GM12891 (cell line): Measurements from ENCODE around the gene GCA.

Experiments used
- DNase-seq: peaks from one replicate; pipeline ENCODE4 v3.0.0; 2011; ENCODE audit warnings: low spot score; ENCODE audit not compliant: insufficient read length
- FAIRE-seq: peaks from 2 replicates; lab custom pipeline; 2011; peaks lifted over from hg19 to GRCh38; lab: Jason Lieb, UNC
- PAX5 ChIP-seq: IDR thresholded peaks from 2 replicates; pipeline ENCODE4 v1.6.1; 2011; ENCODE audit warnings: low read length, moderate library complexity, mild to moderate bottlenecking; ENCODE audit not compliant: insufficient read depth, severe bottlenecking
- POLR2A ChIP-seq: IDR thresholded peaks from 2 replicates; pipeline ENCODE4 v1.6.1; 2011; ENCODE audit warnings: low read depth, low read length, control low read depth
- POLR2AphosphoS5 ChIP-seq: IDR thresholded peaks from 2 replicates; pipeline ENCODE4 v1.6.1; 2011; ENCODE audit warnings: low read depth, low read length, control low read depth
- POU2F2 ChIP-seq: IDR thresholded peaks from 2 replicates; pipeline ENCODE4 v1.6.1; 2011; ENCODE audit warnings: low read depth, mild to moderate bottlenecking, control low read depth, low read length, moderate library complexity
- SPI1 ChIP-seq: IDR thresholded peaks from 2 replicates; pipeline ENCODE4 v1.6.1; 2011; ENCODE audit warnings: low read depth, low read length, control low read depth
- TAF1 ChIP-seq: IDR thresholded peaks from 2 replicates; pipeline ENCODE4 v1.6.1; 2011; ENCODE audit warnings: low read depth, low read length, control low read depth

Gene GCA

GRCh38 chr2:162328424-162329157, 15.3 kb upstream of the GCA start:
- FAIRE-seq, result peak; percentile 47
- TF ChIP-seq POLR2AphosphoS5 (no peak), POLR2A (no peak), PAX5 (no peak), SPI1 (no peak), POU2F2 (no peak), TAF1 (no peak)
- no peak for DNase-seq

DNA sequence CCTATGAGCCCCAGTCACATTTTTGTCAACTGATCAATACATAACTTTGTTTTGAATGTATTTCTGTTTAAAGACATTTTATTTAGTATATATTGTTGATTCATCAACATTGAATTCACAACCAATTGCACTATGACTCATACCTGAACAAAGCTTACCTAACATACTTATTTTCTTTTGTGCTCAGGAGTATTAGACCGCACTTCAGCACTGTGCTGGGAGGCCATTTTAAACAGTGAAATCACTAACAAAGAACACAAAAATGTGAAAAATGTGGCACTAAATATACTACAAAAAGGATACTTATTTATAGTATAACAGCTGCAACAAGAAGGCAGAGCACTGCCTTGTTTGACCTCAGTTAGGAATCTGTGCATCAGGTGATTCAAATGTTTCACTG, 13.1 kb upstream of the GCA start:
- TF ChIP-seq SPI1 (no peak), POU2F2 (no peak), TAF1 (no peak), PAX5 (no peak), POLR2AphosphoS5 (no peak), POLR2A (no peak)
- DNase-seq (no peak), FAIRE-seq (no peak)

DNA sequence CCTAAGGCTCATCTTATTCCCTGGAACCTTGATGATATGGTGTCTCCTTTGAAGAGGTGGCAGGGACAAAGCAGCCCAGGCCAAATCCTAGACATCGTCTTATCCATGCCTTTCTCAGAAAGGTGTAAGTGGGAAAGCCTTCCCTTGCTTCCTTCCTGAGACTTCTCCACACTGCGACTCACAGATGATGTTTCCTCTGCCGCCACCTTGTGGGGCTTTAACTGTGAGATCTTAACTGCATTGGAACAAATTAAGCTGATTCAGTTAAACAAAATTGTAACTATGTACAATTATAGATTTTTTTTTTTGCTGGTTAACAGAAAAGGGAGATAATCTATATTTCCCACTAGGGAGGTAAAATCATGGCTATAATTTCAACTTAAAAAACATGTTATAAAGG, 10.0 kb upstream of the GCA start:
- FAIRE-seq, result peak; percentile 86

DNA sequence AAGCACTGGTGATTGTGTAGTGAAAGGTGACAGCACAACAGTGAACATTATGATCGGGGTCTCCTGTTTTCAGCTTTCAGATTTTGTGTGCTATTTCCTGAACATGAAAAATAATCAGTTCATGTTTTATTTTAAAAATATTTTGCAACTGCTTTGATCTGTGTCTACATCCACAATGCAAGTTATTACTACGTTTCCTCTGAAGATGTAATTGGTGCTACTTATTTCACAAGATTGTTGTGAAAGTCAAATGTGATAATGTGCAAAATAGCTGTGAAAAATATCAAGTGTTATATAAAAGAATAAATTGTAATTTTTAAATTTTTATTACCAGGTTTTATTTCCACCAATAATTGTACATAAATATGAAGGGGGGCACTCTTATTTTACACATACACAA, 6.1 kb upstream of the GCA start:
- no peak for FAIRE-seq
- TF ChIP-seq POU2F2, result no peak
- no peak for DNase-seq

More for the DNA sequence above, 10.0 kb upstream of the GCA start:
- TF ChIP-seq SPI1, result no peak
- TF ChIP-seq POLR2A, result no peak
- DNase-seq, result no peak

DNA sequence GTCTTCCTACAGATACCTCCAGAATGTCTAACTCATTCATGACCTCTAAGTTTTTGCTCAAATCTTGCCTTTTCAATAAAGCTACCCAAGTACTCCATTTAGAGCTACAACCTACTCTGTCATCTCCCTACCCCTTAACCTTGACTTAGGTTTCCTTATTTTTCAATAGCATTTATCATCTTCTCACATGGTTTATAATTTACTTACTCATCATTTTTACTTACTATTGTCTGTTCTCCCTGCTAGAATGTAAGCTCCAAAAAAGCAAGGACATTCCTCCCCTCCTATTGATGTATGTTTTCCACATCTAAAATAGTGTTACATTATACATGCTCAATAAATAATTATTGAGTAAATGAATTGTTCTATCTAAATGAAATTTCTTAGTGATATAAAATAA, 3.1 kb upstream of the GCA start:
- no peak for DNase-seq
- TF ChIP-seq SPI1 (no peak), PAX5 (no peak), POU2F2 (no peak), POLR2A (no peak), POLR2AphosphoS5 (no peak), TAF1 (no peak)
- FAIRE-seq, result no peak

GRCh38 chr2:162342321-162342720, 1.6 kb upstream of the GCA start:
- DNase-seq, result no peak
- FAIRE-seq, result peak; percentile 56
- TF ChIP-seq POLR2AphosphoS5, result no peak
- TF ChIP-seq POU2F2, result no peak
- TF ChIP-seq TAF1, result no peak
- no peak for TF ChIP-seq PAX5
- no peak for TF ChIP-seq SPI1
- TF ChIP-seq POLR2A, result no peak

DNA sequence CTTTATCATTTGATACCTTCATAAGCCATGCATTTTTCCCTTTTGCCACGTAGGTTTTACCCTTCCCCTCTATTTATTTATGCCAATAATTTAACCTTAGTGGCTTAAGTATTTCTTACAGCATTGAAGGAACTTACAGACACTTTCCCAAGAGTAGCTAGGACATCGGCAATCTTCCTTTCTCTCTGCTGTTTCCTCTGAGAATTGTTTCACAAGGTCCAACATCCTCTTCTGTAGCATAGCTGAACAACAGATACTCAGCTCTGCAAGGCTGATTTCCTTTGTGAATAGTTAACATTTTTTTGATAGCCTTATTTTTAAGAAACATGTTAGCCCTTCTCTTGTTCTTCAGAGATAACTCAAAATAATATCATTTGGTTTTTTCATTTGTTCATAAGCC, 1.1 kb upstream of the GCA start:
- DNase-seq (no peak), FAIRE-seq (peak; percentile 41)
- TF ChIP-seq PAX5, result no peak
- no peak for TF ChIP-seq POLR2AphosphoS5
- TF ChIP-seq POU2F2, result no peak
- no peak for TF ChIP-seq POLR2A
- TF ChIP-seq SPI1, result no peak
- TF ChIP-seq TAF1, result no peak

- DNase-seq, result no peak
- TF ChIP-seq POLR2A, result no peak
- no peak for TF ChIP-seq POU2F2
- TF ChIP-seq TAF1, result no peak
- no peak for TF ChIP-seq POLR2AphosphoS5
- no peak for TF ChIP-seq PAX5
- no peak for TF ChIP-seq SPI1
- FAIRE-seq, result peak; percentile 48
Measured at GRCh38 chr2:162343492-162343823, 474 bp upstream of the GCA start.

DNA sequence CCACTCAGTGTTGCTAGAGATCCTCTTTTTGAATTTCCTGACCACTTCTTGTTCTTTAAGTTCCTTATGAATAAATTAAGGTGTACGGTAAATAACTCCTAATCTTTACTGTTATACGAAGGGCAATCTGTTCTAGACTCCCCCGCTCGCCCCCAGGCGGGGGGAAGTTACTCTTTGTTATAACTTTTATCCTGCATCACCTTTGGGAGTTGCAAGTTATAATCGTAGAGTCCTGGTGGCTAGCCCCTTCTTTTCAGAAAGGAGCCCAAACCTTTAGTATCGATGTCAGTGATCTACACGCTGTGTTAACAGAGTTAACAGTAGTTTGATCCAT, 652 bp downstream of the GCA start:
- FAIRE-seq (peak; percentile 38), DNase-seq (no peak)
- TF ChIP-seq POLR2A, result no peak
- no peak for TF ChIP-seq POLR2AphosphoS5
- TF ChIP-seq TAF1, result no peak

GRCh38 chr2:162365392-162365791, 21.5 kb downstream of the GCA start:
- TF ChIP-seq POLR2AphosphoS5, result no peak
- TF ChIP-seq POLR2A, result no peak
- TF ChIP-seq TAF1, result no peak
- TF ChIP-seq POU2F2, result no peak
- no peak for TF ChIP-seq SPI1
- no peak for TF ChIP-seq PAX5
- DNase-seq (no peak), FAIRE-seq (no peak)

- no peak for DNase-seq
- no peak for FAIRE-seq
- TF ChIP-seq POU2F2 (no peak), POLR2A (no peak)
Measured at GRCh38 chr2:162368494-162368893, 24.6 kb downstream of the GCA start.

DNA sequence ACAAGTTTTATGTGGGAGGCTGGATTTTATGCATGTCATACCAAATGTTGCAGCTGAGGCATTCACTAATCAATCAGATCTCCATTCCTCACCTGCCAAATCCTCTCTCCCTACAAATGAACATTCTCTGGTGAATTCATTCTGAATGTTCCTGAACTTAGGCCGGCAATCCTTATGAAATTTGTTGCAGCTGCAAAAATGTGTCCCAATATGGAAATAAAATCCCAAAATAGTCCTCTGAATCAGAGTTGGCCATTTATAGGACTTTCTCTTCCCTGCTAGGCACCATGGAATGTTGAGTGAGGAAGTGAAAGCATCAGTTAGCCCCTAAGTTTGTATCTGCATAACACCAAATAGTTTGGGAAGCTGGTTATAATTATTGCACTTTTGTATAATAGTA, 25.6 kb downstream of the GCA start:
- DNase-seq, result no peak
- no peak for TF ChIP-seq POU2F2
- peak; percentile 30; the same call in 1 of the 2 replicates for TF ChIP-seq SPI1
- TF ChIP-seq PAX5, result no peak

More for the DNA sequence above, 25.6 kb downstream of the GCA start:
- no peak for FAIRE-seq
